Esophagus muscularis mucosa (tissue), 4 donors: Measurements from ENCODE around the gene ABCC10. TPM values are rescaled to one million over a fixed set of nuclear protein-coding genes. Genes with fewer than 3 reads are reported as not detected.

Experiments used
- DNase-seq: peaks from one replicate; pipeline ENCODE4 v3.0.0-alpha.2; 2017; ENCODE audit errors: extremely low spot score
- H3K27ac ChIP-seq, 4 donors: fragments of 200-600 bp; sonication (generic); replicated peaks in 1 of 4; 1 replicate in 3 of 4; 2 replicates in 1 of 4; pipeline ENCODE4 v1.5.1; 2016 to 2019; ENCODE audit warnings: mild to moderate bottlenecking in 1 of 4
- H3K27me3 ChIP-seq, 4 donors: fragments of 200-600 bp; sonication (generic); one replicate each; pipeline versions ENCODE4 v1.5.1 to v1.6.0; 2016 to 2019
- H3K36me3 ChIP-seq, 4 donors: fragments of 200-600 bp; sonication (generic); one replicate each; pipeline ENCODE4 v1.5.1; 2016 to 2019
- H3K4me1 ChIP-seq, 4 donors: fragments of 200-600 bp; sonication (generic); one replicate each; pipeline ENCODE4 v1.5.1; 2016 to 2019
- H3K4me3 ChIP-seq, 4 donors: fragments of 200-600 bp; sonication (generic); 1 replicate in 2 of 4; 2 replicates in 2 of 4; pipeline ENCODE4 v1.5.1; 2016 to 2019; ENCODE audit warnings: mild to moderate bottlenecking in 4 of 4, moderate library complexity in 1 of 4
- H3K9me3 ChIP-seq, 4 donors: fragments of 200-600 bp; sonication (generic); 1 replicate in 3 of 4; 2 replicates in 1 of 4; pipeline ENCODE4 v1.5.1; 2016 to 2019
- CTCF ChIP-seq, 3 experiments: fragments of 200-600 bp in 2 of 3; fragments of 450-650 bp in 1 of 3; sonication (generic) in 2 of 3; IDR thresholded peaks; one replicate each; pipeline ENCODE4 v1.5.1; 2017 to 2019; ENCODE audit warnings: antibody characterized with exemption in 3 of 3, mild to moderate bottlenecking in 2 of 3, moderate library complexity in 1 of 3
- EP300 ChIP-seq: sonication (generic); formaldehyde crosslinking; IDR thresholded peaks from one replicate; pipeline ENCODE4 v1.6.1; 2017; ENCODE audit warnings: antibody characterized with exemption
- POLR2A ChIP-seq: fragments of 450-650 bp; IDR thresholded peaks from one replicate; pipeline ENCODE4 v1.6.1; 2017; ENCODE audit warnings: antibody characterized with exemption, moderate library complexity, mild to moderate bottlenecking, low read depth
- POLR2AphosphoS5 ChIP-seq, 2 donors: sonication (generic); formaldehyde crosslinking; IDR thresholded peaks; one replicate each; pipeline ENCODE4 v1.6.1; 2017; ENCODE audit warnings: antibody characterized with exemption in 2 of 2
- WGBS: methylation state at CpG from one replicate; pipeline ENCODE4 v1.1.5; 2018; 5-methylcytosine and 5-hydroxymethylcytosine counted together
- intact Hi-C: fragments of 100-400 bp; cut with DNase I; formaldehyde crosslinking; loops from one replicate; pipeline ENCODE4 v1.15.1; 2023
- total RNA-seq, 4 donors: library from RNA; depleted of rRNA; stranded (reverse); fragments of >200 nt; gene quantifications; one replicate each; pipeline versions ENCODE4 v1.1.0 to v1.2.1, GENCODE V29; 2016

ABCC10 gene
- total RNA-seq, 4 donors from 2014 or later, result 7.6 to 19.4 (median 12.5) TPM

GRCh38 chr6:43428874-43429273 lies 1.5 kb downstream of the ABCC10 start:
- Histone ChIP-seq H3K9me3 (no peaks in the 10 kb centered on the region), H3K27me3 (no peaks in the 10 kb centered on the region), H3K36me3 (peaks cover 0 to 27% (median 22%) of the 10 kb centered on the region in 4 donors), H3K4me3 (peak overlapping the region in 2 of 4 donors; percentile 77 to 84), H3K4me1 (peaks cover 14 to 42% (median 26%) of the 10 kb centered on the region in 4 donors), H3K27ac (peak overlapping the region; percentile 82 to 92 (median 88))
- no peak for DNase-seq
- TF ChIP-seq CTCF (IDR thresholded peaks at IDR 0.05), result no peak
- no peak for TF ChIP-seq POLR2A
- TF ChIP-seq POLR2AphosphoS5 (IDR thresholded peaks at IDR 0.05), result no peak
- no peak for TF ChIP-seq EP300
- WGBS, result 94% methylated on average over 3 of the region's 3 CpGs
- intact Hi-C loops, result loop anchor here (5.0 kb wide), 1 partner anchor 57 kb away; no protein-coding TSS in a partner anchor

GRCh38 chr6:43432009-43432945 lies 4.9 kb downstream of the ABCC10 start:
- TF ChIP-seq POLR2A (no peak), EP300 (no peak), POLR2AphosphoS5 (IDR thresholded peaks at IDR 0.05) (no peak), CTCF (IDR thresholded peaks at IDR 0.05) (no peak)
- no peak overlapping the region for H3K4me3 ChIP-seq
- no peak for DNase-seq
- no peaks in the 10 kb centered on the region for H3K9me3 ChIP-seq
- H3K36me3 ChIP-seq, result peaks cover 0 to 35% (median 26%) of the 10 kb centered on the region in 4 donors
- H3K27me3 ChIP-seq, result no peaks in the 10 kb centered on the region
- peaks cover 28 to 54% (median 38%) of the 10 kb centered on the region in 4 donors for H3K4me1 ChIP-seq
- intact Hi-C loops, result no loop called here
- WGBS, result 95% methylated on average over 11 of the region's 19 CpGs
- H3K27ac ChIP-seq, result no peak overlapping the region

- TF ChIP-seq POLR2A (no peak), EP300 (no peak), POLR2AphosphoS5 (IDR thresholded peaks at IDR 0.05) (no peak), CTCF (IDR thresholded peaks at IDR 0.05) (no peak)
- peaks cover 0 to 41% (median 27%) of the 10 kb centered on the region in 4 donors for H3K36me3 ChIP-seq
- WGBS, result 60% methylated on average over 4 of the region's 8 CpGs
- no peak overlapping the region for H3K4me3 ChIP-seq
- DNase-seq, result no peak
- intact Hi-C loops, result no loop called here
- peaks cover 32 to 52% (median 42%) of the 10 kb centered on the region in 4 donors for H3K4me1 ChIP-seq
- no peak overlapping the region for H3K27ac ChIP-seq
- no peaks in the 10 kb centered on the region for H3K9me3 ChIP-seq
- H3K27me3 ChIP-seq, result no peaks in the 10 kb centered on the region
These were observed 5.8 kb downstream of the ABCC10 start for GRCh38 chr6:43433148-43433547.

- H3K4me1 ChIP-seq, result peaks cover 22 to 42% (median 31%) of the 10 kb centered on the region in 4 donors
- no peak overlapping the region for H3K27ac ChIP-seq
- intact Hi-C loops, result no loop called here
- no peak for DNase-seq
- no peaks in the 10 kb centered on the region for H3K9me3 ChIP-seq
- no peak for TF ChIP-seq POLR2AphosphoS5 (IDR thresholded peaks at IDR 0.05)
- TF ChIP-seq POLR2A, result no peak
- no peak for TF ChIP-seq CTCF (IDR thresholded peaks at IDR 0.05)
- no peak for TF ChIP-seq EP300
- WGBS, result 90% methylated on average over 15 of the region's 15 CpGs
- peaks cover 0 to 52% (median 37%) of the 10 kb centered on the region in 4 donors for H3K36me3 ChIP-seq
- H3K27me3 ChIP-seq, result no peaks in the 10 kb centered on the region
- H3K4me3 ChIP-seq, result no peak overlapping the region
These were observed 6.9 kb downstream of the ABCC10 start for GRCh38 chr6:43434001-43434840.
